AML-193 (cell line): ENCODE measurements around the gene TBR1.

Source experiments
- DNase-seq, 2 experiments: peaks; one replicate each; lab custom pipeline; 2025; lab: John Stamatoyannopoulos, UW

The TBR1 gene

DNA sequence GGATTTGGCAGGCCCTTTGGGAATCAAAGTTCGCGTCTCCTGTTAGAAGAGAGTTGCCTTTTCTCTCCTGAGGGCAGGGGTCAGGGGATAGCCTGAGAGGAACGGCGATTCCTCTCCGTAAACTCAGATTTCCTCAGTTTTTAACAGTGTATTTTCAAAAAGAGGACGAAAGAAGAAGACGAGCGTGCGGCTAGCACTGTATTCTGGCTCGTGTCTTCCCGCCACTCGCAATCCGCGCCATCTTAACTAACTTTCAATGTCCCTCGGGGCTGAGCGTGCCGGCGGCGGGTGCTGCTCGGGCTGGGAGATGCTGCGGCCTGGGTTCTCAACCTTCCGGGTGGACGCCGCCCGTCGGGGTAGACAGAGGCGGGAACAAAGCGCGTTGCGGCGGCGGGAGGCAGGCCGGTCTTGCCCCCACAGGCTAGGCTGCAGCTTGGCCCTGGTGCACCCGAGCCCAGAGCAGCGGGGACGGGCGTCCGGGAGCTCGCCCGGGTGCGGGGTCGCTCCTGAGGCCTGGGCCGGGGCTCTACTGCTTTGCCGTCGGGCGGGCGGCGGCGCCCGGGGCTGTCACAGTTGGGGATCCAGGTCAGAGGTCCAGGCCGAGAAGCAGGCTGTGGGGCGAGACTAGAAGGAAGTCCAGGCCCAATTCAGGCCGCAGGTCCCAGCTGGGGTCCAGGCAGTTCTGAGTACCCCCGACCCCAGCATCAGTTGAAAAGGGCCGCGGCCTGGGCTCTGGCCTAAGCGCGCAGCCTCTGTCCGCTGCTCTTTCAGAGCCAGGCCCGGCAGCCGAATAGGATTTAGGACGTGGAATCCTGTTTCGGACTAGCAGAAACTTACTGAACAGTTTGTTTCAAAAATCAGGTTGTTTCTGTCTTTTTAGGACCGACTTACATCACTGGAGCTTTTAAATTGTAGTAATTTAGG is 11.8 kb downstream of the TBR1 start:
- DNase-seq = no peak

DNA sequence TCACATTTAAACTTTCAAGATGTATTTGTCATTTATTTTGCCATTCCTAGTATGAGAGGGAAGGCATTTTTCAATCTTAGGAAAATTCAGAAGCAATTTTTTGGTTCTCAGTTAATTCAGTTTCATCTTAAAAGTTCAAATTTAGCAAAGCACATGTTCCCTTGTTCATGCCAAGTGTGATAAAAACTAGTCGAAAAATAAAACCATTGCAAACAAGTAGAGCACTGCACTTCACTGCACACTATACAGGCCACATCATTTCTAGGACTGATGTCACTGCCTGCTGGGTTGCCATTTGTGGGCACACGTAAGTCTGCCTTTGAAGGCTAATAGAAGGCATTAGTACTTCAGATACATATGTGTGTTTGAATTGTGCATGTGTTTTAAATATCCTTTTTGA is 14.3 kb downstream of the TBR1 start:
- no peak for DNase-seq

DNA sequence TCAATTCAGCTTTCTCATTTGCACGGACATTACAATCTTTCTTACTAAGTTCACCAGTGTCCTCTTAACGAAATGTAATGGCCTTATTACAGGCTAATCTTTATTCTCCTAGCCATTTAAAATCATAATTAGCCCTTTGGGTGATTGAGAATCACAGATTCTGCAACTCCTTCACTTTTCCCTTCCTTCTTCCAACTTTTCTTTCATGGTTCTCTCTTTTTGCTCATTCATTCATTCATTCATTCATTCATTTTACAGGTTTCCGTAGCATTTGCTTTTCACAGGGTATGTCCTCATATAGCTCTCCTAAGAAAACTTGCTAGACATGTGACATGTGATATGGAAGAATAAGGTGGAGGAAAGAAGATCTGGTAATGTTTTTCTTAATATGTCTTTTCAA is 16.0 kb downstream of the TBR1 start:
- no peak for DNase-seq

DNA sequence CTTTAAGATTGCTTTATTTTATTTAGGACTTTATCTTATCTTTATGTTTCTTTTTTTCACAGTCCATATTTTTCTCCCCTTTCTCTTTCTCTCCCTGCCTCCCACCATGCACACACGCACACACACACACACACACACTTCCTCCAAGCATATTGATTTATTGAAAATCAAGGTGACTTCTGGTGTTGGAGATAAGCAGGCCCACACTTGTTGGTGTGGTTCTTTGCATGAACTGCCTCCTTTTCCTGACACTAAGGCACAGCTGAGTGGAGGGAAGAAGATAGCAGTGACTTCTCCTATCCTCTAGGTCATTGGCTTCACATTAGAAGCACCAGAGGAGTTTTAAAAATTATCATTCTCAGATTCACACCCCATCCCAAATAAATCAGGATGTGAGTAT is 18.0 kb downstream of the TBR1 start:
- no peak for DNase-seq

DNA sequence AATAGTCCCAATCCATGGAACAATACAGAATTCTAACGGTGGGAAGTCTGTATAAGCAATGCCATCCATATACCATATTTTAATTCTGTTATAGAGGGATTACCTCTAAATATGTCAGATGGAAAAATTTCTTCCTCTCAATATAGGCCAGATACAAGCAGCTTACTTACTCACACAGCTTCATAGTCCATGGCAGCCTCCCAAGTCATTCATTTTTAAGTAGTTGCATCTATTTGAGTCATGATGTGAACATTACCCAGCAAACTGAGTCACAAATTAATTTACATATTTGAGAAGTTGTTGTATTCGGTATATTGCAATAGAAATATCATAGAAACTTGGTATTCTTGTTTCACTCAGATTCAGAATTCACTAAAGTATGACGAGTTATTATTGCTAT is 20.3 kb downstream of the TBR1 start:
- DNase-seq = no peak

DNA sequence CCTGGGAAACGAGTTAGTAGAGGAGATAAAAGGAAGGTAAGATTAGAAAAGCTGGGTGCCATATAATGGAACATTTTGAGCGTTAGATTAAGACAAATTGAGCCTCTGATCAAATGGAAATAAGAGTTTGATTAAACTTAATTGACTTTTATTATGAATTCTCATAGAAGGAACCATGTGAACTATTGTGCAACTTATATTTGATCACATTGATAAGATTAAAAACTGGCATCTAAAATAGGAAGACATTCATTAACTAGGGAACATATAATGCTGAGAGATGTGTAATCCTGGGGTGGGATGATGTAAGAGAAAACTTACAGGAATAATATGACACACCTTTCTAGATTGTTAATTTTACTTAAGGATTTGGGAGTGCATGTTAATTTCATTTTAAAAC is 22.5 kb downstream of the TBR1 start:
- no peak for DNase-seq

DNA sequence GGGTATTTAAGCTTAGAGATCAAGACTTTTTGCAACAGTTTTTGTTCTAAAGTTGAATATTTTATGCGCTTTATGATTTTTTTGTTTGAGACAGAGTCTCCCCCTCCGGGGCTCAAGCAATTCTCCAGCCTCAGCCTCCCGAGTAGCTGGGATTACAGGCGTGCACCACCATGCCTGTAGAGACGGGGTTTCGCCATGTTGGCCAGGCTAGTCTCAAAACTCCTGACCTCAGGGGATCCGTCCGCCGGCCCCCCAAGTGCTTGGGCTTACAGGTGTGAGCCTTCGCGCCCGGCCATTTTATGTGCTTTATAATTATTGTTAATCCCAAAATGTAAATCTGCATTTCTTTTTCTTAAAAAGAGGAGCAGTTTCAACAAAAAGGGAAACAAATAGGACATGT is 29.0 kb downstream of the TBR1 start:
- no peak for DNase-seq

DNA sequence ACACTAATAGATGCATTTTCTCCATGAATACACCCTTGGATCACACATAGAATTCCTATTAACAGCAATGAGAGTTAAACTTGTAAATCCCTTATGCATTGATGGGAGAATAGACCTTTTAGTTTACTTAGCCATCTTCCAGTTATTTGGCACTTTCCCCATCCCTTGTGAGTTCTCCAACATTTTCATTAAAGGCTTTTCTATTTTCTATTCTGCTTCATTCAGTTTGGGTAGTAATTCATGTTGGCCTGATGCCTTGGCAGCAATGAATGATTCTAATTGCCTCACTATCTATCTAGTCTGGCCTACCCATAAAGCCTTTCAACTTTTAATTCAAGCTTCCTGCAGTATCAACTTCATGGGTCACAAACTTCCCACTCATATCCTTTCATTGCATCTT is 32.3 kb downstream of the TBR1 start:
- DNase-seq = no peak

DNA sequence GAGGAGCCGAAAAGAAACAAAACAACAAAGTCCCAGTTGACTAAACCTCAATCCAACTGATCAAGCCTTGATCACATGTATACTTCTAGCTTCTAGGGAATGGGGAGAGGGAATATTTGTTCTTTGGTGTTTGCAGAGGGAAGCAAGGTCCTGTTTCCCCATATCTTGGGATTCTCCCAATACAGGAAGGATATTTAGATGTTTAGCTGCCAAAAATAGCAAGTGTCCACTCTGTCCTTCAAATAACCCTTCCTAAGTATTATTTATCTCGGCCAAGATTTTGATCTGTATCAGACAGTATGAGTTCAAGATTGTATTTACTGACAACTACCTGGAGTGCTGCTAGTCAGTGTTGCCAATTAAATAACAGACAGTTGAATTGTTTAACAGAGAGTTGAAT is 55.5 kb downstream of the TBR1 start:
- no peak for DNase-seq

DNA sequence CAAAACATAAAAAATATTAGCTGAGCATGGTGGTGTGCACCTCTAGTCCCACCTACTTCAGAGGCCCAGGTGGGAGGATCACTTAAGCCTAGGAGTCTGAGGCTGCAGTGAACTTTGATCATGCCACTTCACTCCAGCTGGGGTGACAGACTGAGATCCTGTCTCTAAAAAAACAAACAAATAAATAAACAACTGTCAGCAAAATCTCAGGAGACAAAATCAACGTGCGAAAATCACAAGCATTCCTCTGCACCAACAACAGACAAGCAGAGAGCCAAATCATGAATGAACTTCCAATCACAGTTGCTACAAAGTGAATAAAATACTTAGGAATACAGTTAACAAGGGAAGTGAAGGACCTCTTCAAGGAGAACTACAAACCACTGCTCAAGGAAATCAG is 58.8 kb downstream of the TBR1 start:
- no peak for DNase-seq
